HCT116 (cell line): ENCODE data around the gene ADGRG7. TPM values are rescaled to one million over a fixed set of nuclear protein-coding genes. Genes with fewer than 3 reads are reported as not detected.
"Not testable (repeated sequence)": the region's sequence is repeated elsewhere in the genome, so short reads cannot be mapped to it uniquely, and the experiment has no call there.

Experiments used
- ATAC-seq: fragments of 200-7000 bp; cut with Tn5 transposase; 2 replicates; pipeline ENCODE4 v1.9.1; 2020; ENCODE audit warnings: mild to moderate bottlenecking, moderate library complexity
- BruUV-seq: library from RNA; stranded (reverse); fragments of 400-500 nt; replicated peaks from 2 replicates; lab custom pipeline; 2021; lab: Mats Ljungman, UMichigan
- CTCF ChIA-PET: fragments of 300-600 bp; sonication (Branson Sonifier 250); formaldehyde crosslinking; loops from one replicate; lab custom pipeline; 2021; ENCODE audit warnings: antibody characterized with exemption; lab: Charles Lee
- POLR2A ChIA-PET: fragments of 300-600, 350-600 bp; sonication (Branson Sonifier 250); formaldehyde crosslinking; loops from one replicate; lab custom pipeline; 2021; ENCODE audit warnings: antibody characterized with exemption; lab: Charles Lee
- RAD21 ChIA-PET, 2 experiments: fragments of 300-600 bp; sonication (Branson Sonifier 250); formaldehyde crosslinking; loops; one replicate each; lab custom pipeline; 2023; ENCODE audit warnings: low total read pairs in 2 of 2; ENCODE audit not compliant: uncharacterized antibody in 2 of 2, unreplicated experiment in 2 of 2, low non-redundant PET in 1 of 2; lab: Charles Lee
- DNase-seq: peaks from one replicate; pipeline ENCODE4 v3.0.0-alpha.2; 2010; ENCODE audit warnings: low read depth, low spot score
- H2AFZ ChIP-seq: fragments of 200-600 bp; shearing (Covaris generic), sonication (generic); 2 replicates; pipeline ENCODE4 v1.6.1; 2017; ENCODE audit warnings: low read depth, mixed run types, mixed read lengths, antibody characterized with exemption, low read length; ENCODE audit not compliant: poor library complexity, severe bottlenecking
- H3K27ac ChIP-seq: 2 replicates; pipeline ENCODE4 v1.5.1; 2012; ENCODE audit warnings: low read depth, low read length
- H3K27me3 ChIP-seq: fragments of 200-600 bp; sonication (generic); 2 replicates; pipeline ENCODE4 v1.6.1; 2016; ENCODE audit warnings: mixed run types, low read length, mixed read lengths; ENCODE audit not compliant: insufficient read depth
- H3K36me3 ChIP-seq, 2 experiments: fragments of 200-500 bp in 1 of 2; fragments of 200-600 bp in 1 of 2; sonication (Bioruptor generic) in 1 of 2; sonication (generic) in 1 of 2; 2 replicates each; pipeline versions ENCODE4 v1.5.1 to v1.6.1; 2014 to 2016; ENCODE audit warnings: low read length in 2 of 2, inconsistent platforms in 1 of 2, mixed read lengths in 1 of 2, mixed run types in 1 of 2; ENCODE audit not compliant: insufficient read depth in 2 of 2, control insufficient read depth in 1 of 2
- H3K4me1 ChIP-seq, 2 experiments: fragments of 200-600 bp in 1 of 2; sonication (generic) in 1 of 2; 2 replicates each; pipeline versions ENCODE4 v1.5.1 to v1.6.1; 2012 to 2017; ENCODE audit warnings: low read length in 2 of 2, inconsistent platforms in 1 of 2, mild to moderate bottlenecking in 1 of 2, mixed read lengths in 1 of 2, mixed run types in 1 of 2, moderate library complexity in 1 of 2; ENCODE audit not compliant: insufficient read depth in 2 of 2, control insufficient read depth in 1 of 2
- H3K4me2 ChIP-seq: fragments of 200-600 bp; sonication (generic); 2 replicates; pipeline ENCODE4 v1.6.1; 2017; ENCODE audit warnings: mixed run types, low read length, mixed read lengths
- H3K4me3 ChIP-seq, 2 experiments: fragments of 200-600 bp in 1 of 2; sonication (generic) in 1 of 2; replicated peaks in 1 of 2; 2 replicates each; pipeline ENCODE4 v1.5.1; 2011 to 2016; ENCODE audit warnings: low read length in 2 of 2, control low read depth in 1 of 2, low read depth in 1 of 2, mild to moderate bottlenecking in 1 of 2, mixed read lengths in 1 of 2, mixed run types in 1 of 2
- H3K79me2 ChIP-seq: fragments of 200-600 bp; sonication (generic); 2 replicates; pipeline ENCODE4 v1.6.1; 2017; ENCODE audit warnings: mild to moderate bottlenecking, mixed run types, low read length, moderate library complexity, mixed read lengths; ENCODE audit not compliant: insufficient read depth
- H3K9ac ChIP-seq: fragments of 200-600 bp; sonication (generic); 2 replicates; pipeline ENCODE4 v1.6.1; 2016; ENCODE audit warnings: low read length, mixed read lengths
- H3K9me2 ChIP-seq: fragments of 200-600 bp; sonication (generic), shearing (Covaris generic); 2 replicates; pipeline ENCODE4 v1.6.1; 2017; ENCODE audit warnings: mixed run types, mild to moderate bottlenecking, moderate library complexity; ENCODE audit not compliant: insufficient read depth
- H3K9me3 ChIP-seq, 2 experiments: fragments of 200-500 bp in 1 of 2; fragments of 200-600 bp in 1 of 2; sonication (Bioruptor generic) in 1 of 2; sonication (generic) in 1 of 2; 2 replicates each; pipeline ENCODE4 v1.6.1; 2014 to 2017; ENCODE audit warnings: low read length in 2 of 2, mixed read lengths in 2 of 2, inconsistent platforms in 1 of 2, low read depth in 1 of 2, mild to moderate bottlenecking in 1 of 2, mixed run types in 1 of 2, moderate library complexity in 1 of 2; ENCODE audit not compliant: control insufficient read depth in 1 of 2, insufficient read depth in 1 of 2
- H4K20me1 ChIP-seq: fragments of 200-600 bp; sonication (generic), shearing (Covaris generic); 2 replicates; pipeline ENCODE4 v1.6.1; 2017; ENCODE audit warnings: mixed run types, mild to moderate bottlenecking, moderate library complexity; ENCODE audit not compliant: insufficient read depth
- CEBPB ChIP-seq: IDR thresholded peaks from 2 replicates; pipeline ENCODE4 v1.6.1; 2012; ENCODE audit warnings: low read depth
- EGR1 ChIP-seq: IDR thresholded peaks from 2 replicates; pipeline ENCODE4 v1.6.1; 2012; ENCODE audit warnings: low read depth
- EZH2 ChIP-seq: fragments of 200-600 bp; sonication (generic); IDR thresholded peaks from 2 replicates; pipeline ENCODE4 v1.6.1; 2017; ENCODE audit warnings: antibody characterized with exemption, mixed run types
- EZH2phosphoT487 ChIP-seq: fragments of 200-600 bp; IDR thresholded peaks from 2 replicates; pipeline ENCODE4 v1.6.1; 2018; ENCODE audit warnings: antibody characterized with exemption, borderline replicate concordance
- JUND ChIP-seq: IDR thresholded peaks from 2 replicates; pipeline ENCODE4 v1.6.1; 2012
- MAX ChIP-seq: IDR thresholded peaks from 2 replicates; pipeline ENCODE4 v1.6.1; 2012
- POLR2A ChIP-seq: IDR thresholded peaks from 2 replicates; pipeline ENCODE4 v1.7.0; 2011; ENCODE audit warnings: borderline replicate concordance; ENCODE audit not compliant: insufficient read depth, insufficient read length; ENCODE audit errors: extremely low read depth
- REST ChIP-seq: IDR thresholded peaks from 2 replicates; pipeline ENCODE4 v1.6.1; 2012; ENCODE audit warnings: low read depth
- SIN3A ChIP-seq: IDR thresholded peaks from 2 replicates; pipeline ENCODE4 v1.6.1; 2012; ENCODE audit warnings: low read depth
- SP1 ChIP-seq: IDR thresholded peaks from 2 replicates; pipeline ENCODE4 v1.6.1; 2012; ENCODE audit warnings: low read depth
- SRF ChIP-seq: IDR thresholded peaks from 2 replicates; pipeline ENCODE4 v1.6.1; 2012; ENCODE audit warnings: low read depth
- YY1 ChIP-seq: IDR thresholded peaks from 2 replicates; pipeline ENCODE4 v1.6.1; 2011; ENCODE audit warnings: low read length, low read depth, moderate library complexity, mild to moderate bottlenecking; ENCODE audit not compliant: insufficient replicate concordance; ENCODE audit errors: extremely low read depth
- ZBTB33 ChIP-seq: IDR thresholded peaks from 2 replicates; pipeline ENCODE4 v1.6.1; 2011; ENCODE audit warnings: mild to moderate bottlenecking, low read length, moderate library complexity; ENCODE audit not compliant: insufficient replicate concordance; ENCODE audit errors: extremely low read depth
- ZNF274 ChIP-seq: fragments of 200-500 bp; sonication (Bioruptor generic); IDR thresholded peaks from 2 replicates; pipeline ENCODE4 v1.6.1; 2014; ENCODE audit warnings: mild to moderate bottlenecking, low read depth, low read length, inconsistent platforms
- intact Hi-C: fragments of 100-400 bp; cut with micrococcal nuclease; formaldehyde crosslinking; loops from 2 replicates; pipeline ENCODE4 v1.10.0; 2022
- total RNA-seq: library from RNA; stranded (reverse); gene quantifications from one replicate; pipeline ENCODE4 v1.2.1, GENCODE V29; 2021; ENCODE audit not compliant: unreplicated experiment

ADGRG7 gene
- total RNA-seq, 1 experiment from 2014 or later = not detected

GRCh38 chr3:100582157-100582556 lies 27.2 kb upstream of the ADGRG7 start:
- ATAC-seq, H4K20me1 ChIP-seq, H3K9ac ChIP-seq, H2AFZ ChIP-seq, H3K9me3 ChIP-seq, H3K27ac ChIP-seq, H3K4me3 ChIP-seq, BruUV-seq, DNase-seq, H3K36me3 ChIP-seq, intact Hi-C loops, H3K4me1 ChIP-seq, RAD21 ChIA-PET, H3K4me2 ChIP-seq, H3K79me2 ChIP-seq, H3K27me3 ChIP-seq, H3K9me2 ChIP-seq: not testable (repeated sequence)
- ChIA-PET POLR2A (interaction anchor here (0.6 kb wide), 1 partner anchor 90 kb away, joined by 4 read pairs; the partner anchor contains the start of gene TMEM45A), CTCF (interaction anchor here (1.4 kb wide), 1 partner anchor 8 kb away, joined by 3 read pairs; no protein-coding TSS in a partner anchor)

- ATAC-seq (no peak), DNase-seq (no peak)
- H3K79me2 ChIP-seq = no peaks in the 10 kb centered on the region
- TF ChIP-seq SRF = no peak
- TF ChIP-seq EZH2 = no peak
- no peak for TF ChIP-seq REST
- no peak for TF ChIP-seq MAX
- TF ChIP-seq EZH2phosphoT487 = no peak
- no peak for TF ChIP-seq CEBPB
- no peak for TF ChIP-seq YY1
- TF ChIP-seq POLR2A = no peak
- TF ChIP-seq EGR1 = no peak
- no peak for TF ChIP-seq SP1
- no peak for TF ChIP-seq ZBTB33
- TF ChIP-seq JUND = no peak
- TF ChIP-seq ZNF274 = no peak
- no peak for TF ChIP-seq SIN3A
- no TSS peak for BruUV-seq
- H3K4me3 ChIP-seq = no peak overlapping the region
- intact Hi-C loops = no loop called here
- ChIA-PET CTCF (no interaction called here), POLR2A (no interaction called here), RAD21 (no interaction called here)
- no peaks in the 10 kb centered on the region for H3K27me3 ChIP-seq
- H3K4me1 ChIP-seq = no peaks in the 10 kb centered on the region
- H3K9me3 ChIP-seq = no peaks in the 10 kb centered on the region
- H3K9ac ChIP-seq = no peak overlapping the region
- no peaks in the 10 kb centered on the region for H3K36me3 ChIP-seq
- H4K20me1 ChIP-seq = no peaks in the 10 kb centered on the region
- no peaks in the 10 kb centered on the region for H3K9me2 ChIP-seq
- no peak overlapping the region for H3K27ac ChIP-seq
- no peak overlapping the region for H2AFZ ChIP-seq
- no peak overlapping the region for H3K4me2 ChIP-seq
Observed at GRCh38 chr3:100584101-100584660, 25.2 kb upstream of the ADGRG7 start.
